Prostate gland (tissue), 2 donors: ENCODE results near the gene PDE4DIP. TPM values are rescaled to one million over a fixed set of nuclear protein-coding genes. Genes with fewer than 3 reads are reported as not detected.
"Not testable (repeated sequence)": the region's sequence is repeated elsewhere in the genome, so short reads cannot be mapped to it uniquely, and the experiment has no call there.

Experiments
- DNase-seq: peaks from one replicate; pipeline ENCODE4 v3.0.0-alpha.2; 2019; ENCODE audit warnings: low spot score
- H3K27ac ChIP-seq, 2 donors: fragments of 200-600 bp; sonication (generic); 2 replicates each; pipeline ENCODE4 v1.5.1; 2017 to 2019
- H3K27me3 ChIP-seq: fragments of 200-600 bp; sonication (generic); replicated peaks from 2 replicates; pipeline ENCODE4 v1.5.1; 2019; ENCODE audit not compliant: insufficient read depth
- H3K36me3 ChIP-seq, 2 donors: fragments of 200-600 bp; sonication (generic); 1 replicate in 1 of 2; 2 replicates in 1 of 2; pipeline versions ENCODE4 v1.5.1 to v1.8.1; 2017 to 2019
- H3K4me1 ChIP-seq: fragments of 200-600 bp; sonication (generic); replicated peaks from 2 replicates; pipeline ENCODE4 v1.5.1; 2019
- H3K4me3 ChIP-seq, 2 donors: fragments of 200-600 bp; sonication (generic); 2 replicates each; pipeline ENCODE4 v1.5.1; 2017 to 2019
- H3K9me3 ChIP-seq: fragments of 200-600 bp; sonication (generic); 2 replicates; pipeline ENCODE4 v1.5.1; 2017
- WGBS: methylation state at CpG from one replicate; pipeline ENCODE4 v1.1.5; 2018; 5-methylcytosine and 5-hydroxymethylcytosine counted together
- intact Hi-C: fragments of 100-400 bp; cut with DNase I; formaldehyde crosslinking; loops from one replicate; pipeline ENCODE4 v1.14.2; 2022
- total RNA-seq, 2 donors: library from RNA; depleted of rRNA; stranded (reverse); fragments of >200 nt; gene quantifications; one replicate each; pipeline ENCODE4 v1.1.0, GENCODE V29; 2016

The PDE4DIP gene
- total RNA-seq, 2 donors from 2014 or later, result 30.8 to 42.8 TPM

GRCh38 chr1:148881261-148881660 lies 37.0 kb downstream of the PDE4DIP start:
- H3K27me3 ChIP-seq, H3K9me3 ChIP-seq, H3K36me3 ChIP-seq, H3K4me1 ChIP-seq, intact Hi-C loops, H3K4me3 ChIP-seq, H3K27ac ChIP-seq, DNase-seq: not testable (repeated sequence)
- WGBS, result no CpG with 5 or more reads among the region's 1 CpG

GRCh38 chr1:148885219-148885618 lies 41.0 kb downstream of the PDE4DIP start:
- H3K4me3 ChIP-seq, H3K27ac ChIP-seq, H3K36me3 ChIP-seq, intact Hi-C loops, H3K9me3 ChIP-seq, DNase-seq, H3K4me1 ChIP-seq, H3K27me3 ChIP-seq: not testable (repeated sequence)
- WGBS, result 85% methylated on average over 2 of the region's 4 CpGs

DNA sequence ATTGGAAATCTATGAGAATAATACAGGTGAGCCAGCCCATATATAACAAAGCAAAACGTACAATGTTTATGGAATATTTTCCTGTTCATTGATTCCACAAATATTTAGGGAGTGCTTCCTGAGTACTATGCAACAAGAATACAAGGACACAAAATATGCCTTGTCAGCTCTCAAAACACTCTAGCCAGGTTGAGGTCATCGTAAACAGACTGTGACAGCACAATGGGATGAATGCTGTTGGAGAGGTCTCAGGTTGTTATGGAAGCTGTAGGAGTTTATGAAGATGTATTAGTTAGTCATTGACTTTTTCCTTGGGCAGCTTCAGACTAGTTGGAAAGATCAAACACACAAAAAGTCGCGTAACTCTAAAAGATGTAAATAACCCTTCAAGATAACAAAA lies 42.1 kb downstream of the PDE4DIP start:
- H3K4me3 ChIP-seq, H3K27ac ChIP-seq, H3K36me3 ChIP-seq, intact Hi-C loops, DNase-seq, H3K9me3 ChIP-seq, H3K4me1 ChIP-seq, H3K27me3 ChIP-seq: not testable (repeated sequence)
- WGBS, result no CpG with 5 or more reads among the region's 4 CpGs

DNA sequence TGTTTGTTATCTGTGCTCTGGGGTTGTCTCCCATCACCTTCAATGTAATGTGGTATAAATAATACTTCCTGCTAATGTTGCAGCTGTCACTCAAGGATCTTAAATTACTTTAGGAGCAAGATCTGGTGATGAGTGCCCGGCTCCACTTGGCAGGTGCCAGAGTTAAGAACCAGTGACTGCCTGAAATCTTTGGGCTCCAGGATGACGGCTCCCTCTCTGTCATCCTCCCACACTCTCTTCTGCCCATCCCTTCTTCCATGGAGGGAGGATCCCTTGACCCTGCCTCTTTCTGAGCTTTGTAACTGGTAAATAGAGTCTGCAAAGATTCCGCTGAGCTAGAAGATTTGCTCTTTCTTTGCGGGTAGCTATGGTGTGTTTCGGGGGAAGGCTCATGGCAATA lies 44.4 kb downstream of the PDE4DIP start:
- intact Hi-C loops, H3K9me3 ChIP-seq, H3K36me3 ChIP-seq, H3K4me3 ChIP-seq, H3K27ac ChIP-seq, DNase-seq, H3K27me3 ChIP-seq, H3K4me1 ChIP-seq: not testable (repeated sequence)
- no CpG with 5 or more reads among the region's 5 CpGs for WGBS

GRCh38 chr1:148889267-148890074 lies 45.2 kb downstream of the PDE4DIP start:
- H3K9me3 ChIP-seq, H3K27ac ChIP-seq, H3K4me1 ChIP-seq, H3K4me3 ChIP-seq, H3K36me3 ChIP-seq, DNase-seq, intact Hi-C loops, H3K27me3 ChIP-seq: not testable (repeated sequence)
- no CpG with 5 or more reads among the region's 28 CpGs for WGBS

- H3K4me1 ChIP-seq, DNase-seq, H3K9me3 ChIP-seq, H3K27ac ChIP-seq, H3K27me3 ChIP-seq, intact Hi-C loops, H3K4me3 ChIP-seq, H3K36me3 ChIP-seq: not testable (repeated sequence)
- no CpG with 5 or more reads among the region's 4 CpGs for WGBS
These were observed 45.9 kb downstream of the PDE4DIP start for GRCh38 chr1:148890075-148890568.

DNA sequence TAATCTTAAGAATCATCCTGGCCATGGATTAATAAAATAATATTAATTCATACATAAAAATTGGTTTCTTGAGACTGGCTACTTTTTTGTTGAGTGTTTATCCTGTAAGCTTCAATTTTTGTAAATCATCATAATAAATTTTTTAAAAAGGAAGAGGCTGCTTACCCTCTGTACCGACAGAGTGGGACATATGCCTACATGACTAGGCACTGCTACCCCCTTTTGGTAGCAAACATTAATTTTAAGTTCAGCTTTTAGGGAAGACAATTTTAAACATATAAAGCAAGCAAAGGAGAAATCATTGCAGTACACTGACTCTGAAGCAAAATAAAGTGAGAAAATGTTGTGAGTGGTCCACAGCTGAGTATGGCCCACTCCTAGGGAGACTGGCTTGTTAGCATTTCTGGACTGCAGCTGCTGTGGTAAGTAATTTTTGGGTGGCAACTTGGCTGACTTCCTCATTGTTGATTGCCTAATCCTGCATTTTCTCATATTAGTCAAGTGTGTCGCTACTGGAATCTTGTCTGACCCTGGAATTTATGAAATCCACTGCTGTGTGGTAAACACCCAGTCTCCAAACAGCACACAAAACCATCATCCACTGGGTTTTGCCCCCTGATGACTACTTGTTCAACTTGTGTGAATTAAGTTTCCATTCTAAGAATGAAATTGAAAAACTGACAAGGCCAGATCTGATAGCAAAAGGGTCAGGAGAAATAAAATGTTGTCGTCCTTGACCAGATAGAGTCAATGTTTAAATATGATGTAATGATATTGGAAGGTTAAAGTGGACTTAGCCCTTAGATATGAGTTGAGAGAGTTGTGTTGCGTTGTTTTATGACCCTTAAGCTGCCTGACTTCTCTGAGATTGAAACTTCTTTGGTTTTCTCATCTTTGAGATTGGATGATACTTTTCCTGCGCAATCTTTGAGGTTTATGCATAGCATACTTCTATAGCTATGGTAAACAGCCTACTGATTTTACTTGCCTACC lies 50.4 kb downstream of the PDE4DIP start:
- WGBS, result no CpG with 5 or more reads among the region's 5 CpGs
- H3K4me1 ChIP-seq, intact Hi-C loops, DNase-seq, H3K27ac ChIP-seq, H3K27me3 ChIP-seq, H3K9me3 ChIP-seq, H3K36me3 ChIP-seq, H3K4me3 ChIP-seq: not testable (repeated sequence)

DNA sequence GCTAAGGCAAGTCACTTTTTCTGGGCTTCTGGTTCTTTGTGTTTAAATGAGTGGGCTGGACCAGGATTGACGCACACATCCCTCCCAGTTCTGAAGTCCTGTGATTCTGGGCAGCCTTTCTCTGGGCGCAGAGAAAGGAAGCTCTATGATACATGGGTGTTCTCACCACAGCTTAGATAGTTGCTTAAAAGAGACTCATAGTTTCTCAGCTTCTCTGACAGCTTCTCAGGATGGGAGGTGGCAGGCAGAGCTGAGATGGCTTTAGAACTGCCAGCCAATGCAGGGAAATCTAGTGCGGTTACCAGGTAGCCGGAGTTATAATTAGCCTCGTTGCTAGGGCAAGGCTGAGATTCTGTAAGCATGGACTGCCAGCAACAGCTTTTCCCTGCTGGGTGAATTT lies 55.8 kb downstream of the PDE4DIP start:
- H3K4me3 ChIP-seq, H3K27me3 ChIP-seq, H3K9me3 ChIP-seq, H3K36me3 ChIP-seq, DNase-seq, intact Hi-C loops, H3K4me1 ChIP-seq, H3K27ac ChIP-seq: not testable (repeated sequence)
- no CpG with 5 or more reads among the region's 5 CpGs for WGBS

- H3K4me1 ChIP-seq, H3K36me3 ChIP-seq, H3K27me3 ChIP-seq, H3K27ac ChIP-seq, H3K9me3 ChIP-seq, intact Hi-C loops, DNase-seq, H3K4me3 ChIP-seq: not testable (repeated sequence)
- no CpG with 5 or more reads among the region's 3 CpGs for WGBS
These were observed 56.5 kb downstream of the PDE4DIP start for GRCh38 chr1:148900691-148901090.

DNA sequence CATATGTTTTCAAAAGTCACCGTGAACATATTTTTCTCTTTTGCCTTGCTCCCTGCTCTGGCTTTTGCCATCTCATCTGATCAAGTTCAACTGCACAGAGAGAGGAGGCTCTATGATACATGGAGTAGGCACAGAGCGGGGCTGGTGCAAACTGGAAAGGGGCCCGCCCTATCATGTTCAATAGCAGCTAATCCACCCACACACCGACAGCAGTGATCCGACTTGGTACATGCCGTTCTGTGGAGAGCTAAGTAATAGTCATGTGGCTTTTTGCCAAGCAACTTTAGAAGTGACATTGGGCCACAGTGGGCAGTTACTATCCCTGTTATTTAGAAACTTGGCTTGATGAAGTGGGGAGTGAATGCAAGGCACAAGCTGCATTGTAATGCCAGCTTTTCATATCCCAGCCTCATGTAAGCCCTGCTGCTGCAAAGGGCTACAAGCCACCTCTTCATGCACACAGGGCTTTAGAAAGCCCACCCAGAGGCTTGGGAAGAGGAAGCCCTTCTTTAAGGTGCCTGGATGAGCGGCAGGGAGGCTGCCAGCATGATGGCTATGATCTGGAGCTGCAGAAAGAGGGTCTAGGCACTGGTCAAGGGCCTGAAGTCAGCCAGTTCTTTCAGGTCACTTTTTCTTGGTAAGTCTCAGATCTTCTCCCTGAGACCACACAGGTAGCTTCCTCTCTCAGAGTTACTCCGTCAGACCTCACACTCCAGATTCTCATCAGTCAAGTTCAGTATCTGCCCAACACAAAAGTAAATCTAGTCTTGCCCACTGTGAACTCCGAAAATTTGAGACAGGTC lies 57.1 kb downstream of the PDE4DIP start:
- H3K9me3 ChIP-seq, H3K4me1 ChIP-seq, H3K27ac ChIP-seq, H3K4me3 ChIP-seq, H3K36me3 ChIP-seq, H3K27me3 ChIP-seq, intact Hi-C loops, DNase-seq: not testable (repeated sequence)
- no CpG with 5 or more reads among the region's 9 CpGs for WGBS

- intact Hi-C loops, H3K4me1 ChIP-seq, H3K36me3 ChIP-seq, H3K27ac ChIP-seq, H3K4me3 ChIP-seq, H3K27me3 ChIP-seq, DNase-seq, H3K9me3 ChIP-seq: not testable (repeated sequence)
- no CpG with 5 or more reads among the region's 4 CpGs for WGBS
These were observed 57.7 kb downstream of the PDE4DIP start for GRCh38 chr1:148901953-148902341.
